GM18508 (cell line): Measurements from ENCODE around the gene DMRT1.
"Not testable (repeated sequence)": the region's sequence is repeated elsewhere in the genome, so short reads cannot be mapped to it uniquely, and the experiment has no call there.

Experiments used
- ATAC-seq: cut with Tn5 transposase; IDR thresholded peaks from one replicate; pipeline ENCODE4 v1.9.1; 2021; ENCODE audit warnings: moderate number of reproducible peaks; ENCODE audit not compliant: insufficient read depth, unreplicated experiment

Gene DMRT1

GRCh38 chr9:852539-852938, 11.0 kb downstream of the DMRT1 start:
- ATAC-seq: no peak

DNA sequence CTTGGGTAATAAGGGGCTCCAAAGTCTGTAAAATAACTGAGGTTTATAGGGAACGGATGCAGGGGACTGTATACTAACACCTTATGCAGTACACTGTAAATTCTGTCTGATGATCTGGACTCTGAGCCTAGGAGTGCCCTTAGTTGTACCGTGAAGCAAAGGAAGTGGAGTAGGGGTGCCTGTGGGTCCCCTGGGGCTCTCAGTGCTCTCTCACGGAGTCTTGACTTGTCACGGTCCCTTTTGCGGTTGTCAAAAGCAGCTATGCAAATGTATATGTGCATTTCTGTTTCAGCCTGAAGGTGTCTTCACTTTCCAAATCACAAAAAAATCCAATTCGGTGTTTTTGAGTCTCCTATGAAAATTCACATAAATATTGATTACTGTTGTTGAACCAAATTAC, 17.8 kb downstream of the DMRT1 start:
- ATAC-seq: peak; percentile 96

GRCh38 chr9:860706-861105, 19.2 kb downstream of the DMRT1 start:
- ATAC-seq: no peak

DNA sequence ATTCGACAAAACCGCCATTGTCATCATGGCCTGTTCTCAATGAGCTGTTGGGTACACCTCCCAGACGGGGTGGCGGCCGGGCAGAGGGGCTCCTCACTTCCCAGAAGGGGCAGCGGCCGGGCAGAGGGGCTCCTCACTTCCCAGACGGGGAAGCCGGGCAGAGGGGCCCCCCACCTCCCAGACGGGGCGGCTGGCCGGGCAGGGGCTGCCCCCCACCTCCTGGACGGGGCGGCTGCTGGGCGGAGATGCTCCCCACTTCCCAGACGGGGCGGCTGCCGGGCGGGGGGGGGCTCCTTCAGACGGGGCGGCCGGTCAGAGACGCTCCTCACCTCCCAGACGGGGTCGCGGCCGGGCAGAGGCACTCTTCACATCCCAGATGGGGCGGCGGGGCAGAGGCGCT, 20.0 kb downstream of the DMRT1 start:
- not testable (repeated sequence) for ATAC-seq

DNA sequence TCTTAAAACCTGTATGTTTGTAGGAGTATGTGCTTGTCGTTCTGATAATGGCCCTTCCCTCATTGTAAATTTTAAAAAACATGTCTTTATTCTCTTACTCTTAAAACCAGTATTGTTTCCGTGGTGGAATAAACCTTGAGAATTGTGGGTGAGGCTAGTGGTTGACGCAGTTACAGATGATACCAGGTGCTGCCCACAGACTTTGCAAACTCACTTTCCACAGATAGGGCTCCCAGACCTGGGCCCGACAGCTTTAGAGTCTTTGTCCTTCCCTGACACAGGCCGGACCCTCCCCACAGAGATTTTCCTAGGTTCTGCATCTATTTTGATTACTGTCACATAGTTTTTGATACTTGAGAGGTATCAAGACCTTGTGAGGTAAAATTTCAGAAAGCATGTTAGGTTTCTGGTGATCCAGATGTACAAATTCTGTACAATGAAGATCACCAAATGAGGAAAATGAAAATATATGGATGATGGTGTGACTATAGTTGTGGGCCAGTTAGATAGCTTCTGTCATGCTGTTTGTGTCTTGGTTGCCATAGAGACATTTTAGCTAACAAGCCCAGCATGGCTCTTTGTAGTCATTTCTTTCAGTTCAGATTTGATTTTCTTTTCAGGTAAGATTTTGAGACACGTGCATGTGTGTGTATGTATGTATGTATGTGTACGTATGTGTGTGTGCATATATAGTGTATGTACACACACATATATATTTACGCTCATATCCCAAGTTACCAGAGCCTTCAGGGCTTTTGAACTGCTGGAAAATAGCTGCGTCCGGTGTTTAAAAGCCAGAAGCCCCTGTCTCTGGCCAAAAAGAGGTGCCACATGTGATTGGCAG, 33.8 kb downstream of the DMRT1 start:
- ATAC-seq: no peak

- no peak for ATAC-seq
Observed at GRCh38 chr9:876425-876824, 34.9 kb downstream of the DMRT1 start.

DNA sequence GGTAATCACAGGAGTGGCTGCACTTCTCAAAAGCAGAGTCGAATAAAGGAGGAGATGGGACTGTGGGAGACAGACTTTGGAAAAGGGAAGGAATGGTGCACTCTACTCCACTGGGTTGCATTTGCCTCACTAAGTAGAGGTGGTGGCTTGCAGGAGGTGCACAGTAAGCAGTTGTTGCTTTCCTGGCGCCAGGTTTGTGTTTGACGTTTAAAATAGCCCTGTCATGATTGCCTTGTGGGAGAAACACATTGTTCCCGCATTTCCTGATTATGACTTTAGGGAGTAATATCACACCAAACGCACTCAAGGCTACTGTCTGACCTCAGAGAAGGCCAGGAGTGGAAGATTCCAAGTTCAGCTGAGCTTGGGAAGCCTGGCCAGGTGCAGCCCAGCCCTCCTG, 36.7 kb downstream of the DMRT1 start:
- ATAC-seq: no peak

GRCh38 chr9:880725-881124, 39.2 kb downstream of the DMRT1 start:
- ATAC-seq: no peak

DNA sequence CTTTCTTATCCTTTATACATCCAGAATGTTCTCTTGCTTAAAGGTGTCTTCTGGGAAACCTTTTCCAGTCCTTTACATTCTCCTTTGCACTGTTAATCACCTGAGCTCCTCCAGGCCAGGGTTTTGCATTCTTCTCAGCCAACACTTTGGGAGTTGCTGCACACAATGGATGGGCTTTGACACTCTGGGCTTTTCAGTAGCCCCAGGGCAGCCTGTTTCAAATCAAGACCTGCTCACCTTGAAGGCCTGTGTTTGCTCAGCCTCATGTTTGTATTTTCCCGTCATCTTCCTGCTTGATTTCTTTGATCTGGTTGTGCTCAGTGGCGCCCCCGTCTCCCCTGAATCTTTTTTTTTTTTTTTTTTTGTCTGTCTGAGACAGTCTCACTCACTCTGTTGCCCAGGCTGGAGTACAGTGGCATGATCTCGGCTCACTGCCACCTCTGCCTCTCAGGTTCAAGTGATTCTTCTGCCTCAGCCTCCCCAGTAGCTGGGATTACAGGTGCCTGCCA, 41.0 kb downstream of the DMRT1 start:
- ATAC-seq: no peak

GRCh38 chr9:883011-883410, 41.5 kb downstream of the DMRT1 start:
- no peak for ATAC-seq

GRCh38 chr9:886886-887285, 45.4 kb downstream of the DMRT1 start:
- no peak for ATAC-seq

DNA sequence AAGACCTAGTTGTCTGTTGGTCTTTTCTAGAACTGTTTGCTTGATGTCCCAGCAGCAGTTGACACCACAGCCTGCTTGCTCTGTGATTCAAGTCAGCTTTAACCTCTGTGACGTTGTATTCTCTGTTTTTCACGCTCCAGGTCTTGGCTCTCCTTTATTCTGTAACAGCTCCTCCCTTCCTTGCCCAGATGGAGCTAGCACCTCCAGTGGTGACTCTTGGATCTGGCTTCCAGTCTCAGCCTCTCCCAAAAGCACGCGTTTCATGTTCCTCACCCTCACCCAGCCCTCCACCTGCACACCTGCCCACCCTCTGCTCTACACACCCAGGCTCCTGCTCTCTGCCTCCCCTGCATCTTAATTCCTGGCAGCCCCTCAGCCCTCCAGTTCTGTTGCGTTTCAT, 50.6 kb downstream of the DMRT1 start:
- no peak for ATAC-seq

- ATAC-seq: no peak
Observed at GRCh38 chr9:893115-893514, 51.6 kb downstream of the DMRT1 start.

- ATAC-seq: peak; percentile 100
Observed at GRCh38 chr9:893843-894420, 52.4 kb downstream of the DMRT1 start.

DNA sequence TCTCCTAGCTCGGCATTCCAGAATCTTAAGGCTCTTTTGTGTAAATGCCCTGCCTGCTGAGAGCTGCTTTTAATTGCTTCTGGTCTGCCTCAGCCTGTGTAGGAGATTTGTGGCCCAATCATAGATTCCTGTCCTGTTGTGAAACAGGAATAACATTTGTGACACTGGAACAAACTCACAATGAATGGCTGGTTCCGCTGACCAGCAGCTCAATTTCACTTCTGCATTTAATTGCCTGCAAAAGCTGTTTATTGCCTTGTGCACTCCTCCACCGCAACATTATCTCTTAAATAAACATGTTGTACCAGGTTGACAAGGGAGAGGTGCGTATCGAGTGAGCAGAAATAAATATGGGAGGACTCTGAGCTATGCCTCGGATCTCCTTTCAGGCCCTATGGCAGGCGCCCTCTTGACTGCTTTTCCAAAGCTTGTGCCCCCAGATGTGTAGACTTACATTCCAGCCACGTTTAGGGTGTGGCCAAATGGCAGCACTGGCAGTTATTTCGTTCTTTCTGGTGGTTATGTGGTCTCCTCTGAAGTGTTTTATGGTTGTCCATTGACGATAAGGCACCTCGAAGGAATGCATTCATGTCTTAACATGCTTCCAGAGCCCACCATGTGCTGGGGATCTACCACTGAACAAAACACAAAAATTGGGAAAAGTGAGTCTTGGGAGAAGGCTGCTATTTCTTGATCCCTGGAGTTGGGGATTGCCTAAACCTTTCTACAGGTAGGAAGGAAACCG, 58.1 kb downstream of the DMRT1 start:
- ATAC-seq: no peak

DNA sequence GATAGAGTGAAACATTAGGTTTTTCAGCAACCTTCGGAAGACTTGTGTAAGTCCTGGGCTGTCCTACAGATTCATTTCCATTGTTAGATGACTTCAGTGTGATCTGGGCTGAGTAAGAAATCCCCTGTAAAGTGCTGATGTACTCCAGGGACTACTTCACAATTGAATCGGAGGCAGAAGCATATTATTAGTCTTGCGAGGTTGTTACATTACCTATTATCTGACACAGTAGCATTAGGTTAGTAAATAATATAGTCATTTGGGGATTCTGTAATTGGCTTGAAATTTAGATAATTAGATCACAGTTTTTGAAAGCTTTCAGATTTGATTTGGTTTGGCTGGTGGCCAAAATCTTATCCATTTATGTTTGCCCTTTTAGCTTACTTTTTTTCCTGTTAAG, 62.4 kb downstream of the DMRT1 start:
- no peak for ATAC-seq

DNA sequence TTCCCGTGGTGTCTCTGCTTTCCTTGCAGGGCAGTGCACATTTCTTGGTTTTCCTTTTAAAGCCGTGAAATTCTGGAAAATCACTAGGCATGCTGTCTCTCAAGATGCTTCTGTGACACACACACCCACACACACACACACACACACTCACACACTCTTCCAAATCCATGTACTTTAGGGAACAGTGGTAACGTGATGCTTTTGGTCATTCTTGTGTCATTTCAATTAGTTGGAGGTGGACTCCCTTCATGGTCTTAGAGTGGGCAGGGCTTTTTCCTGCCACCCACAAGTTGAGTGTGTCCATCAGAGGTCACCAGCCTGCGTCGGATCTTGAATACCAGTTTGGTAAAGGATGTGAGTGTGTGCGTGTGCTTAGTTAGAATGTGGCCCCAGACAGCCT, 64.4 kb downstream of the DMRT1 start:
- ATAC-seq: no peak

DNA sequence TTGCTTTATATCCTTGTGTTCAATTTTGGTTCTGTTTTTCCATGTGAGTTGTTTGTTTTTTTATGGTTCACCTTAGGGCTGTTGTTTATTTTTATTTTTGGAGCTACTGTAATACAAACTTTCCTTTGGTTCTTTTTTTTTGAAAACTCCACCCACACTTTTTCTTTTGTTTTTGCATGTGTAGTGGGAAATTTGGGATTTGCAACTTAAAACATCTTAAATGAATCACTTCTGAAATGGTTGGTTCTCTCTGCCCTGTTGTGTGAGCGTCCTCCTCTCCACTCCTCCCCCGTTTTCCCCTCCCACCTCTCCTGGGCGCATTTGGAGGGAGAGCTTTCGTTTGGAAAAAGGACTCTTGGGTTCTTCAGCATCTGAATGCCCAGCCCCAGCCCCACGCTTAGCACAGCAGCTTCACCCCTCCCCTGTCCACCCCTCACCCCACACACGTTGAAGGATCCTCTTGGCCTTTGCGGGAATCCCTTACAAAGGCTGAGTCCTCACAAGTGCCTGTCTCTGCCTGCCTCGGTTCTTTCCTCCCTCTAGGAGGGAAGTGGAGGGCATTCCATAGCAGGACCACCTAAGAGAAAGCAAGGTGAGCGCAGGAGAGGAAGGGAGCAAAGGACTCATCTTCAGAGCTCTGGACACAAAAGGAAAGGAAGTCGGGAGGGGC, 67.2 kb downstream of the DMRT1 start:
- no peak for ATAC-seq

GRCh38 chr9:911005-911404, 69.5 kb downstream of the DMRT1 start:
- ATAC-seq: no peak

DNA sequence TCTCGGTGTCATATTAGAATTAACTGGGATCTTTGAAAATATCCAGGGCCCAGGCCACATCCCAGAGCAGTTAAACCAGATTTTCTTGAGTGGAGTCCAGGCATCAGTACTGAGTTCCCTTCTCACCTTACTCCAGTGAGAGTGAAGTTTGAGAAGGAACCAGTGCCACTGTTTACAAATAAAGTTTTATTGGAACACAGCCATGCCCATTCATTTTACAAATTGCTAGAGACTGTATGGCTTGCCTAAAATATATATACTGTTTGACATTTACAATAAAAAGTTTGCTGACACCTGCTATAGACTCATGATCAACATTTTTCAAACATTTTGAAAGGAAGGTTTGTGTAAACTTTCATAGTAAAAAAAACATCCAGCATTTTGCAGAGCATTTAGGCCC, 71.3 kb downstream of the DMRT1 start:
- ATAC-seq: no peak

- ATAC-seq: not testable (repeated sequence)
Observed at GRCh38 chr9:913526-913925, 72.0 kb downstream of the DMRT1 start.
